Measurements from ENCODE around the gene PLEKHH3.

The PLEKHH3 gene

DNA sequence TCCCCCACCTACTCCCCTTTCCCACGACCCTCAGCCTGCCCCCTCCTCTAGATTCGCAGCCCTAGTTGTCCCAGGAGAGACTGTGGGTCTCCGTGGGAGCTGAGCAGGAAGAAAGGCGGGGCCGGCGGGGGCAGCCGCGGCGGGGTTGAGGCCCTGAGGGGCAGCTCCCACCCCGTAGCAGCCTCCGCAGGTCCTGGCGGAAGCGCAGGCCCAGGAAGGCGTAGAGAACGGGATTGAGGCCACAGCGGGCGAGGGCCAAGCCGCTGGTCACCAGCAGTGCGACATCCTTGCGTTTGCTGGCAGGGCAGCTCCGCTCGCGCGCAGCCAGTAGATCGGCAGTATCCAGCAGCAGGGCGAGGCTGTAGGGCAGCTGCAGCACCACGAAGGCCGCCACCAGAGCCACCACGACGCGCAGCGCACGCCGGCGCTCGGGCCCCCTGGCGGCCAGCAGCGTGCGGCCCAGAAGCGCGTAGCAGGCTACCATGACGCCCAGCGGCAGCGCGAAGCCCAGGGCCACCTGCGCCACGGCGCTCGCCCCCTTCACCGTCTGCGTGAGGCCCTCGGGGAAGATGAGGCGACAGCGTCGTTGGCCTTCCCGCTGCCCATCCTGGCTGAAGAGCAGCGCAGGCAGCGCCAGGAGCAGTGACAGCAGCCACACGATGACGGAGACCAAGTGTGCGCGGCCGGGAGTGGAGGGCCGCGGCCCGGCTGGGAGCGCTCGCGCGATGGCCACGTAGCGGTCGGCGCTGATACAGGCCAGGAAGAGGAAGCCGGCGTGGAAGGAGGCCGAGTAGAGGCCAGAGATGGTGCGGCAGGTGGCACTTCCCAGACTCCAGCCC, 2.9 kb upstream of the PLEKHH3 start:
- Histone ChIP-seq H3K4me3 (replicated peaks; ENCODE audit: insufficient read depth, low read length) (peak overlapping the region; percentile 28), H3K27me3 (ENCODE audit: insufficient read depth, poor library complexity, severe bottlenecking) (peaks cover 36% of the 10 kb centered on the region), H3K27ac (replicated peaks) (peak overlapping the region; percentile 30; the same call in 1 of the 2 replicates)
- DNase-seq (ENCODE audit: low read depth in 1 of 2, low spot score in 1 of 2) = peak in 1 of 2 experiments; percentile 77
- TF ChIP-seq, protein P1, sequence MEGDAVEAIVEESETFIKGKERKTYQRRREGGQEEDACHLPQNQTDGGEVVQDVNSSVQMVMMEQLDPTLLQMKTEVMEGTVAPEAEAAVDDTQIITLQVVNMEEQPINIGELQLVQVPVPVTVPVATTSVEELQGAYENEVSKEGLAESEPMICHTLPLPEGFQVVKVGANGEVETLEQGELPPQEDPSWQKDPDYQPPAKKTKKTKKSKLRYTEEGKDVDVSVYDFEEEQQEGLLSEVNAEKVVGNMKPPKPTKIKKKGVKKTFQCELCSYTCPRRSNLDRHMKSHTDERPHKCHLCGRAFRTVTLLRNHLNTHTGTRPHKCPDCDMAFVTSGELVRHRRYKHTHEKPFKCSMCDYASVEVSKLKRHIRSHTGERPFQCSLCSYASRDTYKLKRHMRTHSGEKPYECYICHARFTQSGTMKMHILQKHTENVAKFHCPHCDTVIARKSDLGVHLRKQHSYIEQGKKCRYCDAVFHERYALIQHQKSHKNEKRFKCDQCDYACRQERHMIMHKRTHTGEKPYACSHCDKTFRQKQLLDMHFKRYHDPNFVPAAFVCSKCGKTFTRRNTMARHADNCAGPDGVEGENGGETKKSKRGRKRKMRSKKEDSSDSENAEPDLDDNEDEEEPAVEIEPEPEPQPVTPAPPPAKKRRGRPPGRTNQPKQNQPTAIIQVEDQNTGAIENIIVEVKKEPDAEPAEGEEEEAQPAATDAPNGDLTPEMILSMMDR (IDR thresholded peaks at IDR 0.05; ENCODE audit: insufficient read depth, low read length) = peak; percentile 65
- TF ChIP-seq POLR2AphosphoS5 (IDR thresholded peaks at IDR 0.05; ENCODE audit: low read depth) (peak; percentile 51; the same call in 1 of the 2 replicates), SPI1 (IDR thresholded peaks at IDR 0.05; ENCODE audit: borderline replicate concordance, low read depth) (no peak)

DNA sequence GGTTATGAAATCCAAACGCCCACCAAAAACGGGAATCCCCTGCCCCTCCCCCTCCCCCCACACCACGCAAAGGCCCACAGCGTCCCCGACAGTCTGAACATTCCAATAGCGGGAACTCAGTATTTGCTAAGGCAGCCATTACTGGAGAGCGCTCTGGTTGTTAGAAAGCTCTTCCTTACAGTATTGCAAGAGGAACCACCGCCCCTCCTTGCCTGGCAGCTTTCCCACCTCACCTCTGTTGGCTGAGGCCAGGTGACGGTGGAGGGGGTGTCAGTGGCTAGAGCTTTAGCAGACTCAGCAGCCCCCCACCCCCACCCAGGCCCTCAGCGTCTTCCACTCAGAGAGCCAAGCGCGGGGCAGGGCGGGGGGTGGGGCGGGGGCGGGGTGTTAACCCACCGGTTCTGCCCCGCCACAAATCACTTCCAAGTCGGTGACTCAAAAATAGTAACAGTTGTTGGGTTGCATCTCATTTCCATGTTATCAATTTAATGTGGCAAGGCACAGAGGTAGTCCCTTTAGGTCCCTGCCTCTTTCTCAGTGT, 2.2 kb upstream of the PLEKHH3 start:
- peak in 1 of 2 experiments; percentile 28 for DNase-seq (ENCODE audit: low read depth in 1 of 2, low spot score in 1 of 2)
- Histone ChIP-seq H3K27me3 (ENCODE audit: insufficient read depth, poor library complexity, severe bottlenecking) (peaks cover 39% of the 10 kb centered on the region), H3K27ac (replicated peaks) (peak overlapping the region; percentile 61), H3K4me3 (replicated peaks; ENCODE audit: insufficient read depth, low read length) (peak overlapping the region; percentile 28)
- TF ChIP-seq POLR2AphosphoS5 (IDR thresholded peaks at IDR 0.05; ENCODE audit: low read depth) (no peak), GABPA (IDR thresholded peaks at IDR 0.05; ENCODE audit: low read depth) (no peak), SPI1 (IDR thresholded peaks at IDR 0.05; ENCODE audit: borderline replicate concordance, low read depth) (no peak)
- TF ChIP-seq, protein P2, sequence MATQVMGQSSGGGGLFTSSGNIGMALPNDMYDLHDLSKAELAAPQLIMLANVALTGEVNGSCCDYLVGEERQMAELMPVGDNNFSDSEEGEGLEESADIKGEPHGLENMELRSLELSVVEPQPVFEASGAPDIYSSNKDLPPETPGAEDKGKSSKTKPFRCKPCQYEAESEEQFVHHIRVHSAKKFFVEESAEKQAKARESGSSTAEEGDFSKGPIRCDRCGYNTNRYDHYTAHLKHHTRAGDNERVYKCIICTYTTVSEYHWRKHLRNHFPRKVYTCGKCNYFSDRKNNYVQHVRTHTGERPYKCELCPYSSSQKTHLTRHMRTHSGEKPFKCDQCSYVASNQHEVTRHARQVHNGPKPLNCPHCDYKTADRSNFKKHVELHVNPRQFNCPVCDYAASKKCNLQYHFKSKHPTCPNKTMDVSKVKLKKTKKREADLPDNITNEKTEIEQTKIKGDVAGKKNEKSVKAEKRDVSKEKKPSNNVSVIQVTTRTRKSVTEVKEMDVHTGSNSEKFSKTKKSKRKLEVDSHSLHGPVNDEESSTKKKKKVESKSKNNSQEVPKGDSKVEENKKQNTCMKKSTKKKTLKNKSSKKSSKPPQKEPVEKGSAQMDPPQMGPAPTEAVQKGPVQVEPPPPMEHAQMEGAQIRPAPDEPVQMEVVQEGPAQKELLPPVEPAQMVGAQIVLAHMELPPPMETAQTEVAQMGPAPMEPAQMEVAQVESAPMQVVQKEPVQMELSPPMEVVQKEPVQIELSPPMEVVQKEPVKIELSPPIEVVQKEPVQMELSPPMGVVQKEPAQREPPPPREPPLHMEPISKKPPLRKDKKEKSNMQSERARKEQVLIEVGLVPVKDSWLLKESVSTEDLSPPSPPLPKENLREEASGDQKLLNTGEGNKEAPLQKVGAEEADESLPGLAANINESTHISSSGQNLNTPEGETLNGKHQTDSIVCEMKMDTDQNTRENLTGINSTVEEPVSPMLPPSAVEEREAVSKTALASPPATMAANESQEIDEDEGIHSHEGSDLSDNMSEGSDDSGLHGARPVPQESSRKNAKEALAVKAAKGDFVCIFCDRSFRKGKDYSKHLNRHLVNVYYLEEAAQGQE (IDR thresholded peaks at IDR 0.05; ENCODE audit: insufficient replicate concordance, low read depth) = no peak
- TF ChIP-seq, protein P1 (IDR thresholded peaks at IDR 0.05; ENCODE audit: insufficient read depth, low read length) = no peak

DNA sequence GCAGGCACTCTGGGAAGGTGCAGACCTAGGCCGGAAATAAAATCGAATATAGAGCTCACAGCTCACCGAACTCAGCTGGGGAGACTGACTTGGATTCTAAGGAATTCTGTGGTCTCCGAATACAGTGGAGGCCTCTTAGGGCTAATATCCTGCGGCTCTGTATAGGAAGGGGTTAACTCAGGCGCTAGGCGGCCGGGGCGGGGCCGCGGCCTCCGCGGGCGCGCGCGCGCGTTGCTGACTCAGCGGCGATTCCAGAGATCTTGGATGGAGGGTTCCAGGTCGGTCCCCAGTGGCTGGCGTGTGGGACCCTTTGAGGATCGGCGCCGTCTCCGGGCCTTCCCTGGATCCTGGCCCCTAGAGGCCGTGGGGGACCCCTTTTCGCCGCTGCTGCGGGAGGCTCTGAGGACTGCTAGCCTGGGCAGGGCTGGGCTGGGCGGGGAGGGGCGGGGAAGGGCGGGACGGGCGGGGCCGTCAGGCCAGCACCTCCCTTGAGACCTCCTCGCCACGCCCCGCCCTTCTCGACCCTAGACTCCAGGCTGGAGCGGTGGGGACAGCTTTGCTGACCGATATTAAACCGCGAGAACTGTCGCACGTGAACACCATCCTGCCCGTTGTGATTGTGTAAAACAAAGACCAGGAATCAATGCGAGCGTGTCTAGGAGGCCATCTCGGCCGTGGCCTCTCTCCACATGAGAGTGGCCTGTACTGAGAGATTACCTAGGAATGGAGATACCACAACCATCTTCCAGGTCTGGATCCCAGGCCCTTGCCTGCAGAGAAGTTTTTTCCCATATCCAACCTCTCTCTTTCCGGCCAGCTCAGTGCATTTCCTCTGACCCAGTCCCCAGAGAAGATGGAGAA, 1.4 kb upstream of the PLEKHH3 start:
- TF ChIP-seq, protein P1 (IDR thresholded peaks at IDR 0.05; ENCODE audit: insufficient read depth, low read length) = no peak
- TF ChIP-seq SPI1 (IDR thresholded peaks at IDR 0.05; ENCODE audit: borderline replicate concordance, low read depth) (no peak), POLR2AphosphoS5 (IDR thresholded peaks at IDR 0.05; ENCODE audit: low read depth) (no peak), GABPA (IDR thresholded peaks at IDR 0.05; ENCODE audit: low read depth) (no peak)
- TF ChIP-seq, protein P2 (IDR thresholded peaks at IDR 0.05; ENCODE audit: insufficient replicate concordance, low read depth) = no peak
- DNase-seq (ENCODE audit: low read depth in 1 of 2, low spot score in 1 of 2) = peak; percentile 74 to 81
- H3K27me3 ChIP-seq (ENCODE audit: insufficient read depth, poor library complexity, severe bottlenecking) = peaks cover 34% of the 10 kb centered on the region
- H3K4me3 ChIP-seq (replicated peaks; ENCODE audit: insufficient read depth, low read length) = peak overlapping the region; percentile 55
- H3K27ac ChIP-seq (replicated peaks) = peak overlapping the region; percentile 61

Data from HL-60 (cell line).